NCI-H524 (cell line): Measurements from ENCODE around the gene MIAT.
"Not testable (repeated sequence)": the region's sequence is repeated elsewhere in the genome, so short reads cannot be mapped to it uniquely, and the experiment has no call there.

Experiments
- DNase-seq, 2 experiments: peaks; one replicate each; lab custom pipeline; 2025; lab: John Stamatoyannopoulos, UW

The MIAT gene

DNA sequence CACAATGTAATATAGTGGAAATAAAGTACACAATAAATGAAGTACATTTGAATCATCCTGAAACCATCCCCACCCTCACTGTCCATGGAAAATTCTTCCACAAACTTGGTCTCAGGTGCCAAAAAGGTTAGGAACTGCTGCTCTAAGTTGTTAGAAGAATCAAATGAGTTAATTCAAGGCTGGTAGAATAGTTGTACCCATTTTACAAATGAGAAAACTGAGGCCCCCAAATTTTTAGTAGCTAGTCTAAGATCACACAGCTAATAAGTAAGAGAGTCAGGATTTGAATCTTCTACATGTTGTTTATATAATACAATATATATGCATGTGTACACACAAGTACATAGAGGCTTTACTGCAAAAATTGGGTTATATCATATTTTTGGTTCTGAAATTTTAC is 43.1 kb downstream of the MIAT start:
- no peak for DNase-seq

DNA sequence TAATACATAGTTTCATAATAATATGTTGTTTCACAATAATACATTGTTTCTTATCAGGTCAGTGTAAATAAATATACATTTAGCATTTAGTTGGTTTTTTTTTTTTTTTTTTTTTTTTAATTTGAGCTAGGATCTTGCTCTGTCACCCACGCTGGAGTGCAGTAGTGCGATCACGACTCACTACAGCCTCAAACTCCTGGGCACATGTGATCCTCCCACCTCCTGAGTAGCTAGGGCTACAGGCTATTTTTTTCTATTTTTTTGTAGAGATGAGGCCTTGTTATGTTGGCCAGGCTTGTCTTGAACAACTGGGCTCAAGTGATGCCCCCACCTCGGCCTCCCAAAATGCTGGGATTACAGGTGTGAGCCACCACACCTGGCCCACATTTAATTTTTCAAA is 43.5 kb downstream of the MIAT start:
- DNase-seq, result no peak

DNA sequence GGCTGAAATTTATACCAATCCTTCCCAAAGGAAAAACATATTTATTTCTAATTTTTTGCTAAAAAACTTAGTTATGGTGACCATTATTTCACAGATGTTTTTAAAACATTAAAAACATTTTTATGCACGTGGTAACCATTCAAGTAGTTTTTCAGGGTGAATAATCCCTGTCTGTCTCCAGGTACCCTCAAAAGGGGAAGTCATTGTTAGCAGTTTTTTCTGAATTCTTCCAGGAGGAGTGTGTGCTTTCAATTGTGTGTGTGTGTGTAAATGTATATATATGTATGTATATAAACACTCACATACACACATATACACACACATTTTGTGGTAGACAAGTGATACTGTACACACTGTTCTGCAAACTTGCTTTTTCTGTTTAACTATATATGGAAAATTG is 43.9 kb downstream of the MIAT start:
- DNase-seq, result no peak

DNA sequence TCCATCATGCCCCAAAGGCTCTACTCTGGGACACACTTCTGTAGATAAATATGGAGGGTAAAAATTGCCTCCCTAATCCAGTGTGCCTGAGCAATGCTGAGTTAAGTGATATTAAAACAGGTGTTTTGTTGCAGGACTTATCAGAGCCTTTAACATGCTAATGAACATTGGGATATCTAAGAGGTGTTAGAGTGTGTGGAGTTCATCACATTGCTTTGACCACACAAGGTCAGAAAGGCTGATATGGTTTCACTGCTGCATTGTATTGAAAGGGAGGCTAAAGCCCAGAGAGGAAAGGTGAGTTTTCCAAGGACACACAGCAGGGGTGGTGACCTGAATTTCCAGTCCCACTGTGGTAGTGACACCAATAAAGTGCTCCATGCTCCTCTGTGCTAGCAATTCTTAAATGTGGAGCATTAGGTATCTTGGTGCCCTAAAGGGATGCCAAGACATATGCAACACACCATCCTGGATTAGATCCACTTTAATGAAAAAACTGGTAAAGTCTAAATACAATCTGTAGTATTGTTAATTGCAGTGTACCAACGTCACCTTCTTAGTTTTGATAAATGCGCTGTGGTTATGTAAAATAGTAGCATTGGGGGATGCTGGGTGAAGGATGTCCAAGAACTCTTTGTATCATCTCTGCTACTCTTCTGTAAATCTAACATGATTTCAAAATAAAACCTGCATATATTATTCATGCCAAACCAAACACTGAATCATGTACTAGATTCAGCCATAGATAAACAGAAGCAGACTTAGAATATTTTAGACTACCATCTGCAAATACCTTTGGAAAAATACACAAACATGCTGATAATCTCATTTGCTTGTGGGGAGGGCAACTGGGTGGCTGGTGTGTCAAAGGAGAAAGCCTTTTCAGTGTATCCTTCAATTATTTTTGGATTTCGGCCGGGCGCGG is 45.8 kb downstream of the MIAT start:
- DNase-seq, result no peak

DNA sequence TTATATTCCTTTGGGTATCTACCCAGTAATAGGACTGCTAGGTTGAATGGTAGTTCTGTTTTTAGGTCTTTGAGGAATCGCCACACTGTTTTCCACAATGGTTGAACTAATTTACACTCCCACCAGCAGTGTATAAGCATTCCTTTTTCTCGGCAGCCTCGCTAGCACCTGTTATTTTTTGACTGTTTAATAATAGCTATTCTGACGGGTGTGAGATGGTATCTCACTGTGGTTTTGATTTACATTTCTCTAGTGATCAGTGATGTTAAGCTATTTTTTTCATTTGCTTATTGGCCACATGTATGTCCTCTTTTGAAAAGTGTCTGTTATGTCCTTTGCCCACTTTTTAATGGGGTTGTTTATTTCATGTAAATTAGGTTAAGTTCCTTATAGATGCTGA is 48.0 kb downstream of the MIAT start:
- DNase-seq, result not testable (repeated sequence)

DNA sequence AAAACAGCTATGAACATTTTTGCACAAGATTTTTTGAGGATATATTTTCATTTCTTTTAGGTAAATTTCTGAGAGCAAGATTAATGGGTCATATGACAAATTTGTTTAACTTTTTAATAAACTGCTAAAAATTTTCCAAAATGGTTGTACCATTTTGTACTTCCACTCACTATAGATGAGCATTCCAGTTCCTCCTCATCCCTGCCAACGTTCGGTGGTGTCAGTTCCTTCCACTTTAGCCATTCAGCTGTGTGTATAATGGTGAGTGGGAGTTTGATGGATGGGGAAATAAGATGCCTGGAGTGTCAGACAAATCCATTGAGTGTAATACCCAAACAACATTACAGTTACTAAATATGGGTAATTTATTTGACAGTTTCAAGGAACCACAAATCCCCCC is 49.7 kb downstream of the MIAT start:
- no peak for DNase-seq

DNA sequence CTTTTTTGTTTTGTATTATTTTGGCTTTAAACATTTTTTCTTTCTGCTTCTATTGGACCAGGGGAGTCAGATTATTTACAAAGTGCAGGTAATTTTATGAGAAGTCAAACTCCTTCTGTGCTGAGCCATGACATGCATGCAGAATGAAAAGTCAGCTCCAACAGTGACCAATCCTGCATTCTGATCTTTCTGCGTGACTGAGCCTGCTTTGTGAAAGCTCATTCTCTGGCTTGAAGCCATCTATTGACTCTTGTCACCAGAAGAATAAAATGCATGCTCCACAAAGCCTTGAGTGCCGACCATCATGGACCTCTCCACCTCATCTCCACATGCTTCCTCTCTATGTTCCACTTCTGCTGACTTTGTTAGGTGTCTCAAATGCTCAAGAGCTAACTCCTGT is 50.2 kb downstream of the MIAT start:
- no peak for DNase-seq

DNA sequence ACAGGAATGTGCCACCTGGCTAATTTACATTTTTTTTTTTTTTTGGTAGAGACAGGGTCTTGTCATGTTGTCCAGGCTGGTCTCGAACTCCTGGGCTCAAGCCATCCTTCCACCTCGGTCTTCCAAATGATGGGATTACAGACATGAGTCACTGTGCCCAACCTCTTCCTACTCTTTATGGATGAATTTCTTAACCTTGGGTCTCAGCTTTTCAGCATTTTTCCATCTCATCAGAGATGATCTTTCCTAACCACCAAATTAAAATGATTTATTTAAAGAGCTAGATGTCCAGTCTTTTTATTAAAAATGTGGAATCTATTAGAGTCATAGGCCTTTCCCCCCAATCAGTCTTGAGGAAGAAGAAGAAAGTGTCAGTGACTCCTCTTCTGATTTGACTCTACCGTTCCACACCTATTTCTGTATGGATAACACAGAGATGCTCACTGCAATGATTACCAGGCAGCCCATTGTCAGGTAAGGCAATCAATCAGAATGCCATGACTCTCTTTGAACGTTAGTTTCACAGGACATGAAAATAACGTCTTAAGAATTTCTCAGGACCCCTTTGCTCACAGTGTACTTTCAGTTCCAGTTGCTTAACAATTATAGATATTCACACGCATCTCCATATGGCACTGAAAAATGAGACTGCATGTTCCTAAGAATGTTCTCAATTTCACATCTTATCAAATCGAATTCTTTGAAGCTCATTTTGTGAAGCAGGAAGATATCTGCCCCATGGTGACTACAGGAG is 51.0 kb downstream of the MIAT start:
- DNase-seq, result no peak

DNA sequence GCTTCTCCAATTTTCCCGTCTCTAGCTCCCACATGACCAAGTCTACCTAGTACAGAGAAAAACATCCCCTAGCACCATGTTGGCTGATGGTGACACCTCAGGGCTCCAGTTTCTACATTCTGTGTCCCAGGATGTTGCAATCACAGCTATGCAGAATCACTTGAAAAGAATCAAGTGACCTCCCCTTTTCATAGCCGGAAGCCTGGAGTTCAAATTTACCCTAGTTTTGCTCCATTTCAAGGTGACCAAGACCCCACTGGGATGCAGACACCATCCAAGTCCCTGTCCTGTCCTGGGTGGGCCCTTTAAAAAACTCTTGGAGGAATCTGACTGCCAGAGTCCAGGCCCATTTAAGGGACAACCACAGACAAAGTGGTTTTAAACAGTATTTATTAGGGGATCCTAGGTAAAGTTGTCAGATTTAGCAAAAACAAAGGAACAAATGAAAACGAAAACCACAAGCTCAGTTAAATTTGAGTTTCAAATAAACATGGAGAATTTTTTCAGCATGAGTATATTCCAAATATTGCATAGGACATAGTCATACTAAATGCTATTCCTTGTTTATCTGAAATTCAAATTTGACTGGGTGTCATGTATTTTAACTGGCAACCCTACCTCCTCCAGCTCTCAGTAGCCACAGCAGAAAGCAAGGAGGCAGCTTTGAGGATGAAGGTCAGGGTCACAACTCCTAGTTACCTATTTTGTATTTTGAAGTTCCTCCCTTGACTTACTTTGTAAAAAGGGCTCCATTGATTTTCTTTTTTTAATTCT is 52.4 kb downstream of the MIAT start:
- no peak for DNase-seq

DNA sequence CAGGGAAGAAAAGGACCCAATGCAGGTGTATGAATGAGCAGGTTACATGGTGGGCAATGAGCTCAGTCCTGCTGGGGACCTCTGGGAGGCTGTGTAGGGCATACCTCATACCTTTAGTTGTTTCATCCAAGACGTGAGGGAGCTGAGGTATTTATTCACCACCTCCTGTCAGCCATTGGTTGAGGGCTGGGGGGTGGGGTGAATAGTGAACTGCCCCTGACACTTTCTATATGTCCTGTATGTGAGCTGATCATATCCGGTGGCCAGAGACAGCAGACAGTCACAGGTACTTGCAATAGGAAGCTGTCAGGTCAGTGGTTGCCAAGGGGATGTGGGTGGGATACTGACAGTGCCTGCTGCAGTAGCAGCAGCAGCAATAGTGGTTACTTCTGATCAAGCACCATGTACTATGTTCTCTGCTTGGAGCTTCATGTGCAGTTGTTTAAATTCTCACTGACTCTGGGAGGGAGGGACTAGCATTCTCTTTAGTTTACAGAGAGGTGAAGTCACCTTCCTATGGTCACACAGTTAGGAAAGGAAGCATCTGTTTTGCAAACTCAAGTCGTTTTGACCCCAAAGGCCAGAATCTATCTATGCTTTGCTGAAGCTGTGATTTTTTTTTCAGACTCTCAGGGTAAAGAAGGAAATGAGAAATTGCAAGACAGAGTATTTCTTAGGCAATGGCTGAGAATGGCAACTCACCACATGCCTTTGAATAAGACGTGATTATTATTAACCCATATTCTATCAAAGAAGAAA is 54.0 kb downstream of the MIAT start:
- DNase-seq, result no peak

DNA sequence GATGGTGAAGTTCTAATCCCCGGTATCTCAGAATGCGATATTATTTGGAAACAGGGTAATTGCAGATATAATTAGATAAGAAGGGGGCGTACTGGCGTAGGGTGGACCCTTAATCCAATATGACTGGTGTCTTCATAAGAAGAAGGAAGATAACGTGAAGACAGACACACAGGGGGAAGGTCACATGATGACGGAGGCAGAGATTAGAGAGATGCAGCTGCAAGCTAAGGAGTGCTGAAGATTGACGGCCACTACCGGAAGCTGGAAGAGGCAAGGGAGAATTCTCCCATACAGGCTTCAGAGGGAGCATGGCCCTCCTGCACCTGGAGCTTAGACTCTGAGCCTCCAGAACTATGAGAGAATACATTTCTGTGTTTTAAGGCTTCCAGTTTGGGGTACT is 54.8 kb downstream of the MIAT start:
- DNase-seq, result no peak

DNA sequence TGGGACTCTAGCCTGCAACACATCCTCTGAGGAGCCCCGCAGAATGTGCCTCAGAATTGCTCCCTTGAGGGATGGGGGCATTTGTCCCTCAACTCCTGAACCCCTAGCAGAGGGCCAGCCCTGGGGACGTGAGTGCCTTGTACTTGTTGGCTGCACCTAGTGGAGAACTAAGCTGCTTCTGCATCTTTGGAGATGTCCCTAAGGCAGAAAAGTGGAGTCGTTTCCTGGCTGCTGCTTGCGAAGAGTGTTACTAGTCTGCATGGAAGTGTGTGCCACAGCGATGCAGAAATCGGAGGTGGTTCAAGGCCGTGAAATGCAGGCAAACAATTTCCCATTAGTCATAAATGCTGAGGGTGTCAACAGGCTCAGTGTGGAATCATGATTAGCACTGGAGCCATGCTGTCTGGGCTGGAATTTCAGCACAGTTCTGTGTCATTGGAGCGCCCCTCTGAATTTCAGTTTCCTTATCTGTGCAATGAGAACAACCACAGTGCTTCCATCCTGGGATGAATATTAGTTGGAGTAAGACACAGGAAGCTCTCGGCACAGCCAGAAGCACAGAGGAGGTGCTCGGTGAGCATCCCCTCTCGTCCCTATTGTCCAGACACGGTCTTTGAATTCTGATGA is 56.5 kb downstream of the MIAT start:
- DNase-seq, result no peak

DNA sequence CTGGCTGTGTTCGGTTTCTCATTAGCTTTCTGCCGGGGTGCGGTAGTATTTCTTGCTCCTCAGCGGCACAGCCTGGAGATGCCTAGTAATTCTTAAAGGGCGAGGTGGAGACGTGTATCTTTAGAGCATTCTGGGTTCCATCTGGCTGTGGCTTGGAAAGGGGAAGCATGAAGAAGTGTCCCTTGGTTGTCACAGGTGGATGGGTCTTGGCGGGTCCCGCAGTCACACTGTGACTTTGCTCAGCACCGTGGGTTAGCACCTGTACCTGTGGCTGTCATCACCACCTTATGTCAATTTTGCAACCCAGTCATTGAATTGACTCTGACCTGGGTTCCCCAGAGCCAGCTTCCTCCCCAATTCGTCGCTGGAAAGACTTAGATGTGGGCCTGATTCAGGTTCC is 57.6 kb downstream of the MIAT start:
- DNase-seq, result no peak

DNA sequence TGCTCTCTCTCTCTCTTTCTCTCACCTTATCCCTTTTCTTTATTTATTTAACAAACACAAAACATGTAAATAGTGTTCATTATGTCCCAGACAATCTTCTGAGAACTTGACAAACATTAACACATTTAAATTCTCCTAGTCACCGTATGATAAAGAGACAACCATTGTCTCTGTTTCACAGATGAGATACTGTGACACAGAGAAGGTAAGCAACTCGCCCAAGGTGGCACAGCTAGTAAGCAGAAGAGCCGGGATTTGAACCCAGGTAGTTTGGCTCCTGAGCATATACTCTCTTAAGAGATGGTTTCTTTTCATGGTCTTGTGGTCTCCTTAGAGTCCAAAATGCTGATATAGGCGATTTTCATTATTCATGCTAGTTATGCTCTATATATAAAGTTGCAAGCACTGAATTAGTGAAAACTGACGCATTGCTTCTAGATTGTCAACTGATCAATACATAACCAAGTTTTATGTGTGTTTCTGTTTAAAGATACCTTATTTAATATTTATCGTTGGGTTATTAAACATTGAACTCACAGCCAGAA is 58.1 kb downstream of the MIAT start:
- no peak for DNase-seq

DNA sequence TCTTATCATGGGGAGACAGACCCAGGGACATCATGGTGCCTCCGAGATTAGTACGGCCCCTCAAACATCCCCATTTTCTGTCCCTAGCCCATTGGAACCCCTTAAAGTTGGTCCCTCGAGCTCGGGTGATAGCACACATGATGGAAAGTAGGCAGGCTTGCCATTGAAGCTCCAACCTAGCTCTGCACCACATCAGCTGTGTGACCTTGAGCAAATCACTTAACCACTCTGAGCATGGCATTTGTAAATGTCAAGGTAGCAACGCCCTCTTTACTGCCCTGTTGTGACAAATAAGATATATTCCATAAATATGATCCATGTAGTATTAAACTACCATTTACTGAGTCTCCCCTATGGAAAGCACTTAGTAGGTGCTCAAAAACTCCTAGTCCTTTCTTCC is 61.1 kb downstream of the MIAT start:
- no peak for DNase-seq

DNA sequence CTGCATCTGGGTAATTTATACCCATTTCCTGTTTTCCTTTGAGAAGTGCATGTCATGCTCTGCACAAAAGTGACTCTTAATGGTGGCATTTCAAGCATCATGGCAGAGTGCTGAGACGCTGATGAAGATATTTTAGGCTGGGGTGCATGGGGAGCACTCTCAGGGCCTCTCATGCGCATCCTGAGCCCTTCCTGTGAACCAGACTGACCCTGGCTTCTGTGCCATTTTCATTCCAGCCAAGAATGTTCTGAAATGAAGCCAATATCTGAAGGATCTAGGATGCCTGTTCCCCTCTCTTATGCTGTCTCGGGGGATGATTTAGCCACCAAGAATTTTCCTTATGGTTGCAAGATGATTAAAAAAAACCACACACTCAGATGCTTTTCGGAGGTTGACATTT is 61.5 kb downstream of the MIAT start:
- DNase-seq, result no peak

DNA sequence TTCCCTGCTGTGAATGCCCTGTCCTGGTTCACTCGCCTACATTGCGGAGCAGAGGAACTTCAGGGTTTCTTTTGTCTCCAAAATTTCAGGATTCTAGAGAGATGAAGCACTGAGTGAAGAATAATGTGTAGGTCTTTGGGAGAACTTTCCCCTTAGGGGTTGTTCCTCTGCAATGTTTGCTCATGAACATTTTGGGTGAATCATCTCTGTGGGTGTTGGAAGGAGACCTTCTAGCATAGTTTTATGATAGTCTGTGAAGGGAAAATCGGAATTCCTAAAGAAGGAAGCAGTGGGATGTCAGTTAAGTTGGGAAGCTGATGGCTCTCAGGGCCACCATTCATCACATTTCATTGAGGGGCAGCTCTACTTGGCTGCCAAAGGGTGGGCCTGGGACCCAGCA is 64.8 kb downstream of the MIAT start:
- no peak for DNase-seq

DNA sequence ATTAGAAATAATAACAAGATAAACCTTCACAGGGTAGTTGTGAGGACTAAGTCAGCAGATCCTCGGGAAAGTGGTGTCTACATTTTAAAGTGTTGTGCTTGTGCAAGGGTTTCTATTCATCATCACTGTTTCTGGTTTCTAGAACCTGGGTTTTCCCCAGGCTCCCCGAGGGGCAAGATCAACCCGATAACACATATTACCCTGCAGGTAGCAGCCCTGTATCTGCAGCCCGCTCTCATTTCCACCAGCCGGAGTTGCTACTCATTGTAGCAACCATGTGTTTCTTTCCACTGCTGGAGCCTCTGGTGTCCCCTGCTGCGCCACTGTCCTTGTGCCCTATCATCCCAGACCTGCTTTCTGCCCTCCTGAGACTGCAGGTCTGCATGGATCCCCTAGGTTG is 67.0 kb downstream of the MIAT start:
- DNase-seq, result no peak

DNA sequence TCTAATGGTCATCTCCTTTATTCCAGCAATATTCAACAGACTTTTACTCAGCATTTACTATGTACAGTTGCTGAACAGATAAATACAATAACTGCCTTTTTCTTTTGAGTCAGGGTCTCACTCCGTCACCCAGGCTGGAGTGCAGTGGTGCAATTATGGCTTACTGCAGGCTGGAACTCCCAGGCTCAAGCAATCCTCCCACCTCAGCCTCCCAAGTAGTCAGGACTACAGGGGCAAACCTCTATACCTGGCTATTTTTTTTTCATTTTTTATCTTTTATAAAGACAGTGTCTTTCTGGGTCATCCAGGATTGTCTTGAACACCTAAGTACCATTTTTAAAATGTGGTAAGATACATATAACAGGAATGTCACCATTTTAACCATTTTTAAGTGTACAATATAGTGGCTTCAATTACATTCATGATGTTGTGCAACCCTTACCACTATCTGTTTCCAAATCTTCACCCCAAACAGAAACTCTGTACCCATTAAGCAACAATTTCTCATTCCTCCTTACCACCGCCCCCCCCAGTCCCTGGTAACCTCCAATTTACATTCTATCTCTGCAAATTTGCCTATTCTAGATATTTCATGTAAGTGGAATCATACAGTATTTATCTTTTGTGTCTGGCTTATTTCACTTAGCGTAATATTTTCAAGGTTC is 67.8 kb downstream of the MIAT start:
- no peak for DNase-seq
